ENCODE measurements around the gene TRPM6.
A peak's percentile ranks its signal among the peaks of the same experiment; 100 is the strongest.

DNA sequence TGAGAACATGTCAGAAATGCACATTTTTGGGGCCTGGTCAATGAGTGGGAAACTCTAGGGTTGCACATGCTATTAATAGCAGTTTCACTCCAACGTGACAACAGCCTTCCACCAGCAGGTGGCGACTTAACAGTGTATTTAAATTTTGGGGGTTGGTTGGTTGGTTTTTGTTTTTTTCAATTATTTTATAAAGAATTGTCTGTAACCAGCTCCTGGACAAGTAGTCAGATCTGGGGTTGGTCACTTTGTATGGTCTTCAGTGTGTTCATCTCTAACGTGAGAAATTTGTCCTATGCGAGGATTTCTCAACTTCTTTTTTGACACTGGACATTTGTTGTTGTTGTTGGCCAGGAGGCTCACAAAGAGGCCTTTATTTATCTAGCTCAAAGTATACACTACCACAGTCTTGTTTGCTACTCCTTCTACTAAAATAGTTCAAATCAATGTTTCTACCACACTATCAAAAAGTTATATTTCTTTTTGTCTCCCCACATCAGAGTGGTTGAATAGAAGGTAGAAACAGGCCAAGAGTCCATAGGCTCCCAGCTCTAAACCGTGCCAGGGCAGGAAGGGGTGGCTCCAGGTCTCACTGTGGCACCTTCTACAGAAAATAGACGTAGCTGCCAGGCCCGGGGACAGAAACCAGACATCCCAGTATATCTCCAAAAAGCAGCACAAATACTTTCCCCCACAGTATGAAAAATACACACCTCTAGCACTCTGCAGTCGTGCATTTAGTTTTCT, 110.4 kb downstream of the TRPM6 start:
- TF ChIP-seq, protein P1, sequence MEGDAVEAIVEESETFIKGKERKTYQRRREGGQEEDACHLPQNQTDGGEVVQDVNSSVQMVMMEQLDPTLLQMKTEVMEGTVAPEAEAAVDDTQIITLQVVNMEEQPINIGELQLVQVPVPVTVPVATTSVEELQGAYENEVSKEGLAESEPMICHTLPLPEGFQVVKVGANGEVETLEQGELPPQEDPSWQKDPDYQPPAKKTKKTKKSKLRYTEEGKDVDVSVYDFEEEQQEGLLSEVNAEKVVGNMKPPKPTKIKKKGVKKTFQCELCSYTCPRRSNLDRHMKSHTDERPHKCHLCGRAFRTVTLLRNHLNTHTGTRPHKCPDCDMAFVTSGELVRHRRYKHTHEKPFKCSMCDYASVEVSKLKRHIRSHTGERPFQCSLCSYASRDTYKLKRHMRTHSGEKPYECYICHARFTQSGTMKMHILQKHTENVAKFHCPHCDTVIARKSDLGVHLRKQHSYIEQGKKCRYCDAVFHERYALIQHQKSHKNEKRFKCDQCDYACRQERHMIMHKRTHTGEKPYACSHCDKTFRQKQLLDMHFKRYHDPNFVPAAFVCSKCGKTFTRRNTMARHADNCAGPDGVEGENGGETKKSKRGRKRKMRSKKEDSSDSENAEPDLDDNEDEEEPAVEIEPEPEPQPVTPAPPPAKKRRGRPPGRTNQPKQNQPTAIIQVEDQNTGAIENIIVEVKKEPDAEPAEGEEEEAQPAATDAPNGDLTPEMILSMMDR (IDR thresholded peaks at IDR 0.05; ENCODE audit: borderline replicate concordance, extremely low read depth, low read length, poor library complexity, severe bottlenecking): peak; percentile 87
- no peak for TF ChIP-seq EZH2 (IDR thresholded peaks at IDR 0.05; ENCODE audit: borderline replicate concordance, low read depth, low read length, severe bottlenecking)
